ENCODE measurements around the gene COX6A1.

DNA sequence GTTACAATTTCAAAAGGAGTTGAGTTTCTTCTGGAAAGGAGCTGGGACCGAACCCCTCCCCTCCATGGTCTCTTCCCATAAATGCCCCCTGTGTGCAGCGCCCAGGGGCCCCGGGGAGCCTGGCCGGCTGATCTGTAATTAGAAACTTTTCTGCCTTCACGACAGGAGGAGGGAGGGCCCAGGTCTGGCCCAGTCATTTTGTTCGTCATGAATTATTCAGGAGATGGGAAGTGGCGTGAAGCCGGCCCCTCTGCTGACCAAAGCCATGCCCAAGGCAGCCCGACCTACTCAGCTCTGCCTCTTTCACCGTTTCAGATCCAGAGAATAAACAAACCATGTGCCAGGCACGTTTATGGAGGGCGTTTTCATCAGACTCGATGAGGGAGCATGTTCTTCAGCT is 35.7 kb upstream of the COX6A1 start:
- TF ChIP-seq, protein P1, sequence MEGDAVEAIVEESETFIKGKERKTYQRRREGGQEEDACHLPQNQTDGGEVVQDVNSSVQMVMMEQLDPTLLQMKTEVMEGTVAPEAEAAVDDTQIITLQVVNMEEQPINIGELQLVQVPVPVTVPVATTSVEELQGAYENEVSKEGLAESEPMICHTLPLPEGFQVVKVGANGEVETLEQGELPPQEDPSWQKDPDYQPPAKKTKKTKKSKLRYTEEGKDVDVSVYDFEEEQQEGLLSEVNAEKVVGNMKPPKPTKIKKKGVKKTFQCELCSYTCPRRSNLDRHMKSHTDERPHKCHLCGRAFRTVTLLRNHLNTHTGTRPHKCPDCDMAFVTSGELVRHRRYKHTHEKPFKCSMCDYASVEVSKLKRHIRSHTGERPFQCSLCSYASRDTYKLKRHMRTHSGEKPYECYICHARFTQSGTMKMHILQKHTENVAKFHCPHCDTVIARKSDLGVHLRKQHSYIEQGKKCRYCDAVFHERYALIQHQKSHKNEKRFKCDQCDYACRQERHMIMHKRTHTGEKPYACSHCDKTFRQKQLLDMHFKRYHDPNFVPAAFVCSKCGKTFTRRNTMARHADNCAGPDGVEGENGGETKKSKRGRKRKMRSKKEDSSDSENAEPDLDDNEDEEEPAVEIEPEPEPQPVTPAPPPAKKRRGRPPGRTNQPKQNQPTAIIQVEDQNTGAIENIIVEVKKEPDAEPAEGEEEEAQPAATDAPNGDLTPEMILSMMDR (IDR thresholded peaks at IDR 0.05), result no peak
- TF ChIP-seq POLR2A (IDR thresholded peaks at IDR 0.05), result no peak

All from Peyer's patch (tissue), 4 donors.